NCI-H1048 (cell line): ENCODE measurements around the gene PNPLA3.

Experiments used
- DNase-seq: peaks from one replicate; lab custom pipeline; 2025; lab: John Stamatoyannopoulos, UW

The PNPLA3 gene

DNA sequence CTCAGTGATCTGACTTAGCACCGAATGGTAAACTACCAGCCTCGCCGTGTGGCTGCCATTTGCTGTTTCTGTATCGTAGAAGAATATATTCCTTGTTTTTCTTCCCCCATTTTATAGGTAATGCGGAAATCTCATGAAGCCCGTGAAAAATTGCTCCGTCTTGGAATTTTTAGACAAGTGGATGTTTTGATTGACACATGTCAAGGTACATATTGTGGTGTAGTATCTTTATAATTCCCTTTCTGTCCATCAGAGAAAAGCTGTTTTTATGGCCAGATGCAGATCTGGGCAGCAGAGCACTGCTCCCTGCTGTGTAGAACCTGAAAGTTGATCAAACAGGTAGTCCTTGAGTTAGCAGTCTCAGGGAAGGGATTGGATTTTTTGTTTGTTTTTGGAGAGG, 45.0 kb downstream of the PNPLA3 start:
- DNase-seq: no peak

DNA sequence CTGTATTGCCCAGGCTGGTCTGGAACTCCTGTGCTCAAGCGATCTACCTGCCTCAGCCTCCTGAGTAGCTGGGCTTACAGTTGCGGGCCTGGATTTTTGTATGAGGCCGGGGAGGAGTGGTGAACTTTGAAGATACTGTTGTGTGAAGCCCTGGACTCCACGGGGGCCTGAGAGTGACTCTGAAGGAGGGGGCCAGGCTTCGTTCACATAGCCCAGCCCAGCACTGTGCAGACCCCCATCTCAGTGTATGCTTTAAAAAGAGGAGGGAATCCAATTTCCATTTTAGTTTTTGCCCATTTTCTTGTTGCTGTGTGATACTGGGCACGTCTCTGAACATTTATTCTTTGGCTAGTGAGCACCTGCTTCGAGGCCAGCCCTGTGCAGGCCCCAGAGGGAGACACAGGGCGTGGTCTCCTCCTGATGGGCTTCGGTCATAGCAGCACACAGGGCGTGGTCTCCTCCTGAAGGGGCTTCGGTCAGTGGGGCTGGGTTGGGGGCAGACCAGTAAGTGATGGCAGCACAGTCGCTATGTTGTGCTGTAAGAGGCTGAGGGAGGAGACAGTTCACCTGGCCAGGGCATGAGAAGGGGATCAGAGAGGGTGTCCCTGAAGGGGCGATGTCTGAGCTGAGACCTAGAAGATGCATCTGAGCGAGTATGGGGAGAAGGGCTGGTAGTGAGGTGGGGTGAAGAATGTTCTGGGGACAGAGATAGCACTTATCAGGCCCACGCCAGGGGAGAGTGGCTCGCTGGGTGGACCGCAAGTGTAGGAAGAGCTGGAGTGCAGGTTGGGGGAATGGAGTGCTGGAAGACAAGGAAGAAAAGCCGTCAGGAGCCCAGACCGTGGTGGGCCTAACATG, 45.6 kb downstream of the PNPLA3 start:
- DNase-seq: no peak

DNA sequence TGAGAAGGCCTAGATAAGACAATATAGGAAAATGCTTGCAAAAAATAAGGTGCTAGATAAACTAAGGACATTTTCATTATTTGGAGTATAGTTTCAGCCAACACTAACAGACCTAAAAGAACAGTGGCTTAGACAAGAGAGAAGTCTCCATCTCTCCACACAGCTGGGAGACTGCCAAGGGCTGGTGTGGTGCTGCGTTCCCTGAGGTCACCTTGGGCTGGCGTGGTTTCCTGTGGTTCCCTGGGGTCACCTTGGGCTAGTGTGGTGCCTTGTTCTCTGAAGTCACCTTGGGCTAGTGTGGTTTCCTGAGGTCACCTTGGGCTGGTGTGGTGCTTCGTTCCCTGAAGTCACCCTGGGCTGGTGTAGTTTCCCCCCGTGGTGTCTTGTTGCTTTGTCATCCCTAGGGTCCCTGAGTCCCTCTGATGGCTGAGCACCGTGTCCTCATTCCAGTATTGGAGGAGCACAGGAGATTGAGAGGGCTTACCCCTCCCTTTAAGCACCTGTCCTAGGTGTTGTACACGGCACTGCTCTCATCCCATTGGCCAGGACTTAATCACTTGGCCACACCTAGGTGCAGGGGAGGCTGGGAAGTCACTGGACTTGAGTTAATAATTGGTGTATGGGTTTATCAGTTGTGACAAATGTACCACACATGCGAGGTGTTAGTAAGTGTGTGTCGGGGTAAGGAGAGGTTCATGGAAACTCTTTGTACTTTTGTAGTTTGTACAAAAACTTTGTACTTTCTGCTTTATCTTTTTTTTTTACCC, 46.6 kb downstream of the PNPLA3 start:
- DNase-seq: no peak

DNA sequence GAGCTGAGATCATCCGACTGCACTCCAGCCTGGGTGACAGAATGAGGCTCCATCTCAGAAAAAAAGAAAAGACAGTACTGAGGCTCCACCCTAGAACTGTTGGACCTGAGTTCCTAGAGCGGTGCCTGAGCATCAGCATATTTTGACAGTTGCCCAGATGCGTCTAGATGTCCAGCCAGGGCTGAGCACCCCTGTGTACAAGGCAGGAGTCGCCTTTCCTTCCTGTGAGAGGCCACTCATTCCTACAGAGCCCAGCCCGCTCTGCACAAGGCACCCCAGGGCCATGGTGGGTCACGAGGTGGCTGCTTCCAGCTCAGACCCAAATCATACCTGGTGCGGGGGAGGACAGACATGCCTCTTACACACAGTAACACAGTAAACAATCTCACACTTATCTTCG, 47.5 kb downstream of the PNPLA3 start:
- no peak for DNase-seq

DNA sequence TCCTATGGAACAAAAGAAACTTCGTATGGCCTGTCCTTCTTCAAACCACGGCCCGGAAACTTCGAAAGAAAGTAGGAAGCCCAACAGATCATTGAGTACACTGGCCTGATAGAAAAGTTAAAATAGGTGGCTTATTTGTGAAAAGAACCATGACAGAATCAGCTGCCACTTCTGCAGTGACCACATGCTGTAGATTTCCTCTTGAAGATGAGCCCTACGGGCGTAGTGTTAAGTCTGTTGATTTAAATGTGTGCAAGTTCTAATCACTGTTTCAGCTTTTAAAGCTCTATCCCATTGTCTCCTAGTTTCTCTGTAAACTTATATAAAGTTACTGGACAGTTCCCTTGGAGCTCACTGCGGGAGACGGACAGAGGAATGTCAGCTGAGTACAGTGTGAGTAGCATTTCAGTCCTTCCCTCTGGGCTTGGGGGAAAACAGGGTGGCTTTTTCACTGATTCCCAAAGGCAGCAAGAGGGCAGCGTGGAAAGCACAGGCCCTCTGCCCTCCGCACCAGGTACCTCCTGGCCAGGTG, 49.4 kb downstream of the PNPLA3 start:
- no peak for DNase-seq

DNA sequence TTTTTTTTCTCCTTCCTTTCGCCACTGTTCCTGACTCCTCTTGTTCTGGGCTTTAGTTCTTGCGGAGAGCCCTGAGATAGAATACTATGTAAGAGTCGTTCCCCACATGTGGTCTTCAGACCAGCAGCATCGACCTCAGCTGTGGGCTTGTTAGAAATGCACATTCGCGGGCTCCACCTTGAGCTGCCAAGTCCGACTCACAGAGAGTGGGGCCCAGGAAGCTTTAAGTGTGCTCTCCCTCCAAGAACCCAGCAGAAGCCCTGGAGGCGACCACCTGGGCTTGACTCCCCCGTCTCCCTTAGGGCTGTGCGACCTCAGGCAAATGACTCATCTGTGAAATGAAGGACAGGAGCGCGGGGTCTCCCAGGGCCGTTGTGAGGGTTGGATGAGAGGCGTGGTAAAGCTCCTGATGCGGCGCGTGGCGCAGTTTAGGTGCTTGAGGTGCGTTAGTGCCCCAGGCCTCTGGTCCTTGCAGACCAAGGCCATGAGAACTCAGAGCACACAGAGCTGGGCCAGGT, 50.5 kb downstream of the PNPLA3 start:
- DNase-seq: no peak

DNA sequence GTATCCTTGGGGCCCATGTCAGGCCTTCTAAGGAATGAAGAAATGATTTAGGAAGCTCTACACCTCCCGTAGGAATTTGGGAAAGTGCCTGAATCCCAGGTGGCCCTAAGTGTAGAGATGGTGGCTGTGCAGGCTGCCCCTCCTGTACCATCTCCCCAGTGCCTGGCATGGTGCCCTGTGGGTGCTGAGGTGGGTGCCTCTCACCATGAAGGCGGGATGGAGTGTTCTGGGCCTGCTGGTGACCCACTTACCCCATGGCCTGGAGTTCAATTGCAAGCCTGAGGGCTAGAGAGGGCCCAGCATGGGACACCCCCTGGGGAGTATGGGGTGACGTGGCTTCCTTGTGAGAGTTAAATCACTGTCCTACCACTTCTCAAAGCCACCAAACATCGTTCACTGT, 51.4 kb downstream of the PNPLA3 start:
- DNase-seq: no peak

DNA sequence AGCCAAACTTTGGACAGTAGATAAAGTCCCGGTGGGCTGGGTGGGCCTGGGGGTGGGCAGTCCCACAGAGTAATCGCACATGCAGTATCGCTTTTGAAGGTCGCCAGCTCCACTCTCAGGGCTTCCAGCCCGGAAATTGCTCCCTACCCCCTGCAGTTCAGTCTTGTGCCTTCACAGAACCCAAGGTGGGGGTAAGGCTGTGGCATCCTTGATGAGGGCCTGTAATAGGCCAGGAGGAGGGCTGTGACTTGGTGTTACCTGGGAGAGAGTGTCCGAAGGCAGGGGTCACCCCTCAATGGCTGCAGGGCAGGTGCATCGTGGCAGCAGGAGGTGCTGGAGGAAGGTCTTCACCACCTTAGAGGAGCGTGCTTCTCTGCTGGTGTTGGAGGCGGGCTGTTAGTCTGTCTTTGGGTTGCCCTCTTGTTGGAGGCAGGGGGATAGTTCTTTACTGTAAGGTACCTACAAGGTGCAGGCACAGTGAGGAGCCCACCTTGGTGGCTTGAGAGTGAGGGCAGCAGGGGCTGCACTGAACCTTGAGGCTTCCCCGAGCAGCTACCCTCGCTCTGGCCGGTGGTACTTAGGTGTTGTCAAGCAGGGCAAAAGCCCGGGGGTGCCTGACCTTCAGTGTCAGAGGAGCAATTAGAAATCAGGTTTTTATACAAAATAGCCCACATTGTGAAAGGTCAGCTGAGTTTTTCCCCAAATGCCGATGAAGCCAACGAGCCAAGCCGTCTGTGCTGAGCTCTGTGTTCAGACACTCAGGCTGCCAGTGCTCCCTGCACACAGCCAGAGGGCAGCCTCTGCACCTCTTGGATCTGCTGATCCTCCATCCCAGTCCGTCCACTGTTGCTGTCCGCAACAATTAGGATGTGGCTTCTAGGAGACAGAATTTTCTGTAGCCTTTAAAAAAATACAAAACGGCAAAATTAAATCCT, 53.5 kb downstream of the PNPLA3 start:
- DNase-seq: no peak

DNA sequence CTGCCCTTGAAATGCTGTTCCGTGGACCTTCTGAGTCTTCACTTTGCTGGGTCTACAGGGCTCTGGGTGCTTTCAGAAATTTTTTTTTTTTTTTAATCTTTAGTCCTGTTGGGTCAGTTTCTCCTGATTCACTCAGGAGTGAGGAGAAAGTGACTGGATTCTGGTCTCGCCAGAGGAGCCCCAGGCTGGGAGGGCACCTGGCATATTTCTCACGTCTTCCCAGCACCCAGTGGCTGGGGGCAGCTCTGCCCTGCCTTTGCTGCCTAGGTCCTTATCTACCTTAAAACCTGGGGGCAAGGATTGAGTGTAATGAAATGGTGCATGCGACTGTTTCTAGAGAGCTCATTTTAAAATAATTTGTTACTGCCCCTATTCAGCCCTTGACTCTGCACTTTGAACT, 55.0 kb downstream of the PNPLA3 start:
- no peak for DNase-seq

DNA sequence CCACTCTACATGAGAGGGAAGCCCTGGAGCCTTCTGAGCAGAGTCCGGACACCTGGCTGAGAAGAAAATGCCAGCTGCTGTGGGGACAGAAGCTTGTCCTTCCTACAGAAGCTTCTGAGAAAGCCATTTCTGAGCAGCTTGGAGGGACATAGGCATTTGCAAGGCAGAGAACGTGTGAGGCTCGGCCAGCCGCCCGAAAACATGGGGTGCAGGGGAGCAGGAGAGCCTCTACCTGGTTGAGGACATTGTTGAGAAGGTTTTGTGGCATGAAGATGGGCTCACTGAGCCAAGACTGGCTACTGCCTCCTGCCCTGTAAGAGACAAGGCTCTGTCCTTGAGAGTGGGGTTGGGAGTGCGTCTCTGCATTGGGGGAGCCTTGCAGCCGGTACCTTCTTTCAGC, 57.0 kb downstream of the PNPLA3 start:
- no peak for DNase-seq

DNA sequence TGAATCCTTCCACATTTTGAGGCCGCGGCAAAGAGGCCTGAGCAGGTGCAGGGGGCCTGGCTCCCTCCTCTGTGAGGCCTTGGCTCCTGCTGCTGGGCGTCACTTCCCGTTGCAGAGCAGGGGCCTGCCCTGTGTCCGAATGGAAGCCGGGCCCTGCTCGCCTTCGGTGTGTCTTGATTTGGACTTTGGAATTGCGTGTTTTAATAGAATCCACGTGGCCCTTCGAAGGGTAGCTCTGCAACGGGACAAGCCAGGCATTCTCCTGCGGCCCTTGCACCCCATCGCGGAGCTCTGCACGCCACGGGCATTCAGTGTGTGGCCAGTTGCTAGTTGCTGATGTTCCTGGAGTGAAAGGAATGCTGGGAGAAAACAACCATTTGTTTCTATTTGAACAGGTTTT, 57.4 kb downstream of the PNPLA3 start:
- no peak for DNase-seq

DNA sequence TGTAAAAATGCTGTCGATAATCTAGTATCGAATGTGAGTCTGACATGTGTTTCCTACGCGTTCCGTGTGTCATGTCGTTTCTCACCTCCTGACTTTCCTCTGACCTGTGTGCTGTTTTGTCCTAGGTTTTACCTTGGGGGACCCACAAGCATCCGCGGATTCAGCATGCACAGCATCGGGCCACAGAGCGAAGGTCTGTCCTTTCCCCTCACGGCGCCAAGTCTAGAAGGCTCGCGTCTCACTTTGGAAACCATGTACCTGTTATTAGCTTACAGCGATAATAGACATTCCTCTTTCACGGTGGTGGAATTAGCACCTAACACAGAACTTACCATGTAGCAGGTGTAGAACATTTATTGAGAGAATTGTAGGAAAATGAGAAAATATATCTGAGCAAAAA, 60.2 kb downstream of the PNPLA3 start:
- DNase-seq: no peak

DNA sequence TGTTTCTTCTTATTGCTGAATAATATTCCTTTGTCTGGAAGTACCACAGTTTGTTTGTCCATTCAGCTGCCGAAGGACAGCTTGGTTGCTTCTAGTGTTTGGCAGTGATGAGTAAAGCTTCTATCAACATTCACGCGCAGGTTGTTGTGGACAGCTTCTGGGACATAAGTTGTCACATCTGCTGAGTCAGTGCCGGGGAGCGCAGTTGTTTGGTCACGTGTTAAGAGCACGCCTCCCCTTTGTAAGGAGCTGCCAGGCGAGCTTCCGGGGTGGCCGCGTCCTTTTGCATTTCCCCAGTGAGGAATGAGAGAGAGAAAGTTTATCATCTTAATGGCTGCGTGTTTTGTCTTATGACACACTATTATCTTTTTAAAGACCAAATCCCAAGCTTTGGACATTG, 61.9 kb downstream of the PNPLA3 start:
- DNase-seq: no peak

DNA sequence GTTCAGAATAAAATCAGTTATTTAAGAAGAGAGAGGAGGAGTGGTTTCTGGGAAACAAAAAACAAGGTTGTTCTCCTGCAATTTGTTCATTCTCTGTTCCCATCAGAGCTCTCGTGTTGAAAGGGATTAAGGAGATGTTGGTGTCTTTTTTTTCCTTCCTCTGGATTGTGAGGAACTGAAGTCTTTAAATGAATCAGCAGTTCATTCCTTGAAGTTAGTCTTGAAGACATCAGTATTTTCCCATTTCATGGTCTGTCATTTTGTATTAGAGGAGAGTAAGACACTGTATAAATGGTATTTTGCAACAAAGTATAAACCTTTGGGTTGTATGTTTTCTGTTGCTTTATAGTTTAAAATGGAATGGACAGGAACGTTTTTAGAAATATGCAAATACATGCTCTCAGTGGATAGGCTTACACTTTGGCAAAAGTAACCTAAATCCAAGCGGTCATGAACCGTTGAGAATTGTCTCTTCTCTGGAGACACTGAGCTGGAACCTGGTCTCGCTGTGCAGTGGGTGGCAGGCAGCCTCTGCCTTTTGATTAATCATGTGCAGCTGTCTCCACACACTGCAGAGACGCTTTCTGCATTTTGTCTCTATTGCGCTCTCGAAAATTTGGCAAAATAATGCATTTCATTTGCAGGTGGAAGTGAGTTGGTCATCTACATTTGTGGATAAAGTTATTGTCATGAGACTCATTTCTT, 64.7 kb downstream of the PNPLA3 start:
- DNase-seq: no peak

DNA sequence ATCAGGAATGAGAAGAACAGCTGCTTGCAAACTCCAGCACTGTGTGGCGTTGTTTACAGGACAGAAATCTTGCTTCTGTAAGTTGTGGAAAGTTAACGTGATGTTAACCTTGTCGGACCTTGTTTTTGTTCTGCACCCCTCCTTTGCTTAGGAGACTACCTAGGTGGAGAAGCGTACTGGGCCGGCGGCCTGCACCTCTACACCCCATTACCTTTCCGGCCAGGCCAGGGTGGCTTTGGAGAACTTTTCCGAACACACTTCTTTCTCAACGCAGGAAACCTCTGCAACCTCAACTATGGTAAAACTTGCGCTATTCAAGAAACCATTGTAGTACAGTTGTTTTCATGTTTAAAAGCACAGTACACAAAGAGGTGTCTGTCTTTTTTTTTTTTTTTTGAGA, 65.4 kb downstream of the PNPLA3 start:
- no peak for DNase-seq

DNA sequence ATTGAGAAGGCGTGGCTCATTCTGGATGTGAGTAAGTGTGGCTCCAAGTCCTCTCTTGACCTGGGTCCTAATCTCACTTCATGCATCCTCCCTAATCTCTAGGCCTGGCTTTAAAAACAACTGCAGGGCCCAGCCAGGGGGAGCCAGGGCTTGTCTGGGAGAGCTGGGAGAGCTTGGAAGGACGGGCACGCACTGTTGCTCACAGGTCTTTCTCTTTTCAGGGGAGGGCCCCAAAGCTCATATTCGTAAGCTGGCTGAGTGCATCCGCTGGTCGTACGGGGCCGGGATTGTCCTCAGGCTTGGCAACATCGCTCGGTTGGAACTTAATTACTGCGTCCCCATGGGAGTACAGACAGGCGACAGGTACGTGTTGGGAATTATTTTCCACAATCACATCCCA, 66.4 kb downstream of the PNPLA3 start:
- no peak for DNase-seq

DNA sequence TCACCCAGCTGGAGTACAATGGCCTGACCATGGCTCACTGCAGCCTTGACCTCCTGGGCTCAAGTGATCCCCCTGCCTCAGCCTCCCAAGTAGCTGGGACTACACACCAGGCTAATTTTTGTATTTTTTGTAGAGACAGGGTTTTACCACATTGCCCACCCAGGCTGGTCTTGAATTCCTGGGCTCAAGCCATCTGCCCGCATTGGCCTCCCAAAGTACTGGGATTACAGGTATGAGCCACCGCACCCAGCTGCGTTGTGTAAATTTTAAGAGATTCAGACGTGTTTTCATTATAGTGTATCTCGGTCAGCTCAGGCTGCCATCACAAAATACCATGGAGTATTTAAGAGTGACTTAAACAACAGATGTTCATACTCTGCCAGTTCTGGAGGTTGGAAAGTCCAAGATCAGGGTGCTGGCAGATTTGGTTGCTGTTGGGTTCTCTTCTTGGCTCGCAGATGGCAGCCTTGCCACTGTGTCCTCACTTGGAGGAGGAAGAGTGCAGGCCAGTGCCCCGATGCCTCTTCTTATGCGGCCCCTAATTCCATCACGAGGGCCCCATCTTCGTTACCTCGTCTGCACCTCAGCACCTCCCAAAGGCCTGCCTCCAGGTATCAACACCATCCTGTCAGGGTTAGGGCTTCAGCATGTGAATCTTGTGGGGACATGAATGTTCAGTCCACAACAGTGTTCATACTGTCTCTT, 67.9 kb downstream of the PNPLA3 start:
- no peak for DNase-seq

DNA sequence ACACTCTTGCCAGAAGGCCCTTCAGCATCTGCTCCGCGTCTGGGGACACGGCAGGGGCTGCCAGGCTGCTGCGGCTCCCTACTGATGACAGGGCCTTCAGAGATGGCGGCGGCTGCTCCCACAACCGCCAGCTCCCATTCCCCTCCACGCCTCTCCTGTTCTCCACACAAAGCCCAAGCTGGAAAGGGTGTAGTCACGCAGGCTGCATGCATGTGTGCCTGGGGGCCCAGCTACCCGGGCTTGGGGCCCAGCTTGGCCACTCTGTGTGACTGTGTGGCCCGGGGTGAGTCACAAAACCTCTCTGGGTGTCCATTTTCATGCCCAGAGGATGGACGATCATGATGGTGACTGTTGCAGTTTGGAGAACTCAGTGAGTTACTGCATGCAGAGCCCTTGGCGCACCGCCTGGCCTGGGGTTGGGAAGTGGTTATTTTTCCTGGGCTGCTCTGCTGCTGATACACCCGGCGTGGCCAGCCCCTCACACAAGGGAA, 68.8 kb downstream of the PNPLA3 start:
- DNase-seq: no peak

DNA sequence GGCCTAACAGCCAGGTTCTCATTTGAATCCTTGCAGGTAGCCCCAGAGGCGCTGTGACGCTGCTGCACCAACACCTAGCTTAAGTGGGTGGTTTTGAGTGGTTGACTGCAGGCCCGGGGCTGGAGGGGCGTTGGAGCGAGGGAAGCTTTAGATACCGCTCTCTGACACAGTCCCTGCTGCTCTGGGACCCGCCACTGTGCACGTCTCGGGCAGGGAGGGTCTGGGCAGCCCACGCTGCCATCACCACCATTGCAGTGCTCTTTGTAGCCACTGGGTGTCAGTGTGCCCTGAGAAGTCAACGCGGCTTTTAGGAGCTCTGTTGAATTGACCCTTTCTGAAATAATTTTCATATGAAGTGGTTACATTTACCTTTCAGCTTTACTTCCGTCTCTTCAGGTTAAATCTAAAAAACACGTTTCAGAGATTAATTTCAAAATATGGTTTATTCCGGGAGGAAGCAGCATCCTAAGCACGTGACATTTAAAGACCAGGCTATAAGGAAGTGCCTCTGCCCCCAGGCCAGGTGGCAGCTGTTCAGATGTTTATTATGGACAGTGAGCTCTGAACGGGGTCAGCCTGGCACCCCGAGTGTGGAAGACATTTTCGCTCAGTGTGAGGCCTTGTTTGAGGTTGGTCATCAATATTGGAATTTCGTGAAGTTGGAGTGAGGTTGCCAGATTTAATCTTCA, 69.6 kb downstream of the PNPLA3 start:
- DNase-seq: peak; percentile 18

DNA sequence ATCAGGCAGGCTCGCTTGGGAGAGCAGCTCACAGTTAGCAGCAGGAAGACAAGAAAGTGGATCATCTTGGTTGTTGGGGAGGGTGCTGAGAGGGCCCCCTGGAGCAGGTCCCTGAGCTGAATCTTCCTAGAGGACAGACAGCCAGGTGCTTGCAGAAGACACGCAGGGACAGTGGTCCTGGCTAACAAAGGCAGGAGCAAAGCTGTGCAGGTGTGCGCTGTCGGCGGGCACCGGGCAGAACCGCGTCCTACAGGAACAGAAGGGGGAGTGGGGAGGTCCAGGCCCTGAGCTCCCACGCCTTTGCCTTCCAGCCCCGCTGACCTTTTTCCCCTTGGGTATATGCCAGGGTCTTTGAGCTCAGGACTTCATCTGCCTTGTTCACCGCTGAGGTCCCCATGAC, 70.4 kb downstream of the PNPLA3 start:
- no peak for DNase-seq
